ES-I3 (cell line): ENCODE results near the gene SLBP.
"Not testable (repeated sequence)": the region's sequence is repeated elsewhere in the genome, so short reads cannot be mapped to it uniquely, and the experiment has no call there.

Experiments used
- H3K36me3 ChIP-seq: 2 replicates; pipeline ENCODE4 v1.6.1; 2013; ENCODE audit warnings: mild to moderate bottlenecking, low read length, control low read depth, moderate library complexity; ENCODE audit not compliant: insufficient read depth
- H3K4me1 ChIP-seq: 2 replicates; pipeline ENCODE4 v1.6.1; 2013; ENCODE audit warnings: mild to moderate bottlenecking, control low read depth, low read length; ENCODE audit not compliant: insufficient read depth
- H3K9ac ChIP-seq: 2 replicates; pipeline ENCODE4 v1.6.1; 2013; ENCODE audit warnings: low read depth, mild to moderate bottlenecking, low read length, moderate library complexity
- H3K9me3 ChIP-seq: 2 replicates; pipeline ENCODE4 v1.6.1; 2013; ENCODE audit warnings: mild to moderate bottlenecking, low read length, moderate library complexity; ENCODE audit not compliant: control insufficient read depth, insufficient read depth

SLBP gene

DNA sequence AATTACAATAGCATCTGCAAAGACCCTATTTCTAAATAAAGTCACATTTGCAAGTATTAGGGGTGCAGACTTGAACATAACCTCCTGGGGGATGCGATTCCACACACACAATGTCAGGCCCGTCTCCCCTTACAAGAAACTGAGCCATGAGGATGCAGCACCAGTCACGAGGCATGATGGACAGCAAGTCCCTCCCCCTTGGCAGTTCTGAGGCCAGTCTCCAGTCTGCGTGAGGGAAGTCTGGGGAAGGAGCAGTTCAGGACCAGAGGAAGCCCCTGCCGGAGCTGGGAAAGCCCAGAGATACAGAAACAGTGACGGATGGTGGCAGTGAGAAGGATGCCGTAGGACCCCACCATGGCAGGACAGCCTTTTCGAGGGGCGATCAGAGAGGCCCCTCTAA, 37.4 kb downstream of the SLBP start:
- Histone ChIP-seq H3K9me3 (no peaks in the 10 kb centered on the region), H3K36me3 (no peaks in the 10 kb centered on the region), H3K9ac (no peak overlapping the region), H3K4me1 (no peaks in the 10 kb centered on the region; the same call in 1 of the 2 replicates)

DNA sequence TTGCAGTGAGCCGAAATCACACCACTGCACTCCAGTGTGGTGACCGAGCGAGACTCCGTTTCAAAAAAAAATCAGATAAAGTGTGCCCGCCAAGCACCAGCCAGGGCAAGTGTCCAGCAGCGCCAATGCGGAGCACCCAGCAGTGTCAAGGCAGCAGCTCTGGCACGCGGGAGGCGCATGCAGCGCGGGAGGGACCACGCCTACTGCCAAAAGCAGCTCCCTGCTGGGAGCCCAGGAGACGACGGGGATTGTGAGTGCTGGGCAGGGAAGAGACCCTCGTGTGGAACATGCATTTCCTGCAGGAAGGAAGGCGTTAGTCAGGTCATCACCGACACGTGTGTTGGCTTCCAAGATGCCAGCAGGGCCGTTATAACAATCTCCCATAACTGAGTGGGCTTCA, 38.4 kb downstream of the SLBP start:
- Histone ChIP-seq H3K4me1 (peaks cover 1% of the 10 kb centered on the region; the same call in 1 of the 2 replicates), H3K36me3 (no peaks in the 10 kb centered on the region), H3K9ac (no peak overlapping the region), H3K9me3 (no peaks in the 10 kb centered on the region)

DNA sequence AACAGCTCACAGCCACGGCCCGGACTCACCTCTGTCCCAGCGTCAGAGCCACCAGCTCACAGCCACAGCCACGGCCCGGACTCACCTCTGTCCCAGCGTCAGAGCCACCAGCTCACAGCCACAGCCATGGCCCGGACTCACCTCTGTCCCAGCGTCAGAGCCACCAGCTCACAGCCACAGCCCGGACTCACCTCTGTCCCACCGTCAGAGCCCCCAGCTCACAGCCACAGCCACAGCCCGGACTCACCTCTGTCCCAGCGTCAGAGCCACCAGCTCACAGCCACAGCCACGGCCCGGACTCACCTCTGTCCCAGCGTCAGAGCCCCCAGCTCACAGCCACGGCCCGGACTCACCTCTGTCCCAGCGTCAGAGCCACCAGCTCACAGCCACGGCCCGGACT, 41.1 kb downstream of the SLBP start:
- H3K9me3 ChIP-seq, H3K9ac ChIP-seq, H3K36me3 ChIP-seq, H3K4me1 ChIP-seq: not testable (repeated sequence)

DNA sequence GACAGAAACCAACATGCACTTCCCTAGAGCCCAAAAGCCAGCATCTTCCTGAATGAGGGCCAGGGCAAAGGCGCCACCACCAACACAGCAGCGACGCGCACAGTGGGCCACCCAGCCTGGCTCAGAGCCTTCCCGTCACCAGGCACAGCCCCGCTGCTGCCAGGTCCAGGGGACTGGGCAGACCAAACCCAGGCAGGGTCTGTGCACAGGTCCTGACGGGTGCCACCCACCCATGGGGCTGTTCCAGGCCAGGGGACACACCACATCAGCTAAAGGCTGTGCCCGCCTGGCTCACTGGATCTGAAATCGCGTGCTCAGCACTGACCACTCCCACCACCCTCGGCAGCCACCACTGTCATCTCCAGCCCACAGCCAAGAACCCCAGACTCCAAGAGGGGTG, 41.8 kb downstream of the SLBP start:
- no peaks in the 10 kb centered on the region for H3K9me3 ChIP-seq
- H3K36me3 ChIP-seq: no peaks in the 10 kb centered on the region
- no peak overlapping the region for H3K9ac ChIP-seq
- peaks cover 7% of the 10 kb centered on the region; the same call in 1 of the 2 replicates for H3K4me1 ChIP-seq

DNA sequence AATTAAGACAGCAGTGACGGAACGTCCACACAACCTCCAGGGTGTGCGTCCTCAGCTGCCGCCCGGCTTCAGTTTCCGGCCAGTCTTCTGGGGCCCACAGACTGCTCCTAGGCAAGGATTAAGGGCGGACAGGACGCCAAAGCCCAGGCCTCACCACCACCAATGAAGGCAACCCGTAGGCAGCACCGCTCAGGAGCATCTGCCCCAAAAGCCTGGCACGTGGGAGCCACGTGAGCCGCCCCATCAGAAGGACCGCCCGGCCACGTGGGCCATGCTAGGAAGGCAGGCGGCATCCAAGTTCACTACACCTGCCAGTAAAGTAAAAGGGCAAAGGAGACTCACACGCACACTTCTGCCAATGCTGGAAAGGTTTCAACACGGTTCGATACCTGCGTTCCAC, 42.3 kb downstream of the SLBP start:
- Histone ChIP-seq H3K36me3 (no peaks in the 10 kb centered on the region), H3K9me3 (no peaks in the 10 kb centered on the region), H3K9ac (no peak overlapping the region), H3K4me1 (peaks cover 7% of the 10 kb centered on the region; the same call in 1 of the 2 replicates)

DNA sequence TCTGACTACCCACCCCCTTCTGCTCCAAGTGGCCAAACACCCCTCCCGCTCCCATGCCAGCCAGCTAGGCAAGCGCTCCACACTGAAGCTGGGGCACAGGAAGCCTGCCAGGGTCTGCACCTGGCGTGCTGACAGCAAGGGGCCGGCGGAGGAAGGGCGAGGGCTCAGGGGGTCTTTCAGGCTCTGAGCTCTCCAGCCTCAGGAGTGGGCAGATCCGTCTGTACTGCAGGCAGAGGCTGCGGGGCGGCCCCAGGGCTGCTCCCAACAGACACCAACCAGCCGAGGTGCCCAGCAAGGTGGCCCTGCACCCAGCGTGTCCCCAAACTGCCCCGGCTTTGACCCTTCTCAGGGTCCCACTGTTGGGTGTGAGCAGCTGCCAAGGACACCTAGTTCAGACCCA, 42.8 kb downstream of the SLBP start:
- Histone ChIP-seq H3K4me1 (peaks cover 7% of the 10 kb centered on the region; the same call in 1 of the 2 replicates), H3K9me3 (no peaks in the 10 kb centered on the region), H3K9ac (no peak overlapping the region), H3K36me3 (no peaks in the 10 kb centered on the region)

DNA sequence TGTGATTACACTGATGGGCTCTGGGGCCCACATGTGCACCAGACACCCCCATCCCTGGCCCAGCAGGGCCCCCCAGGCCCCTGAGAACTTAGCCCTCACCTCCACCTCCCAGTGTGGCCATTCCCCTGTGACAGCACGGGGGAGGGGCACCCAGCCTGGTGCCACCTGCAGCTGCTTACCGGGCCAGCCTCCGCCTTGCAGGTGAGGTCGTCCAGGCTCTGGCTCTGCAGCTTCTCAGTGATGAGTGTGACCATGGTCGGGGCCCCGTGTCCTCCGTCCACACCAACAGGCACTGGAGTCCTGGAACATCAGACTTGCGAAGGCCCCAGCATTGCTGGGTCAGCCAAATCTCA, 43.7 kb downstream of the SLBP start:
- Histone ChIP-seq H3K9me3 (no peaks in the 10 kb centered on the region), H3K9ac (no peak overlapping the region)

DNA sequence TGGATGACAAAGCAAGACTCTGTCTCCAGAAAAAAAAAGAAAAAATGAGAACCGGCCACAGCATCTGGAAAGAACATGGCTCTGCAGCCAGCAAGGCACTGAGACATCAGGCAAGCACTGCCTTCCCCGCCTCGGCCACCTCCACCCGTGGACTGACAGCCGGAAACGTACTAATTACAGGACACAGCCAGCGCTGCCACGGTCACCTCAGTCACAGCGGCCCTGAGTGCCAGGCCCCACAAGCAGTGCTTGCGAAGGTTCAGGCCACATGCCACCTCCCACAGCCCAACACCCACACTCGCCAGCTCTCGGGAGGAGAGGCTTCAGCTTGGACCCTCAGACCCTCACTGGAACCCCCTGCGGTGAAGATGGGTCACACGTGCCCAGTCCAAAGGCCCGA, 44.8 kb downstream of the SLBP start:
- Histone ChIP-seq H3K36me3 (no peaks in the 10 kb centered on the region), H3K9me3 (no peaks in the 10 kb centered on the region), H3K9ac (no peak overlapping the region), H3K4me1 (peaks cover 7% of the 10 kb centered on the region; the same call in 1 of the 2 replicates)

More for the DNA sequence above, 43.7 kb downstream of the SLBP start:
- H3K36me3 ChIP-seq: no peaks in the 10 kb centered on the region
- peaks cover 7% of the 10 kb centered on the region; the same call in 1 of the 2 replicates for H3K4me1 ChIP-seq

DNA sequence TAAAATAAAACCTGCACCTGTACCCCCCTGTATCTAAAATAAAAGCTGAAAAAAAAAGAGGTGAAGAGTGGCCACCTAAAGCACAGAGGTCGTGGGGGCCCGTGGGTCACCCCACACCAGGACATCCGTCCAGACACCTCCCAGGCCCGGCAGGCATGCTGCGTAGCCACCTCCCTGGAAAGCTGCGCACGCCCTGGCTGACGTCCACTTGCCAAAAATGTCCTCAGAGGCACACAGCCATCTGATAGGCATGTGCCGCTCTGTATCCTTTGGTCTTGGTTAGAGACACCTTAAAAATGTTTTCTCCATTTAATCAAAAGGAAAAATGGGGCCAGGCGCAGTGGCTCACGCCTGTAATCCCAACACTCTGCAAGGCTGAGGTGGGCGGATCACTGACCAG, 45.7 kb downstream of the SLBP start:
- no peaks in the 10 kb centered on the region for H3K36me3 ChIP-seq
- no peaks in the 10 kb centered on the region for H3K9me3 ChIP-seq
- H3K4me1 ChIP-seq: peaks cover 7% of the 10 kb centered on the region; the same call in 1 of the 2 replicates
- H3K9ac ChIP-seq: no peak overlapping the region

DNA sequence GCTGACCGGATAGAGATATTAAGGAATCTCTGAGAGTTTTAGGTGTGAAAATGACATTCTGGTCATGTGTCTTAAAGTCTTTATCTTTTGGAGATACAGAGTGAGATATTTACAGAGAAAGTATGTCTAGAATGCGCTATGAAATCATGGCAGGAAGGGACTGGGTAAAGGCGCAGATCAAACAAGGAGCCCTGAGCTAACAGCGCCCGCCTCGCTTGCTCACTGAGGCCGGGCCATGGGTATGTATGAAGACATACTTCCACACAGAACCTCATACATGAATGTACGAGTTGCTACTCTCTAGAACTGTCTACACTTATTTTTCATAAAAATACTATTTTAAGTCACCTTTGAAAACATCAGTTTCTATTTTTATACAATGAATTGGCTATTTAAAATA, 48.0 kb downstream of the SLBP start:
- Histone ChIP-seq H3K9ac (no peak overlapping the region), H3K4me1 (peaks cover 7% of the 10 kb centered on the region; the same call in 1 of the 2 replicates), H3K36me3 (no peaks in the 10 kb centered on the region), H3K9me3 (no peaks in the 10 kb centered on the region)

DNA sequence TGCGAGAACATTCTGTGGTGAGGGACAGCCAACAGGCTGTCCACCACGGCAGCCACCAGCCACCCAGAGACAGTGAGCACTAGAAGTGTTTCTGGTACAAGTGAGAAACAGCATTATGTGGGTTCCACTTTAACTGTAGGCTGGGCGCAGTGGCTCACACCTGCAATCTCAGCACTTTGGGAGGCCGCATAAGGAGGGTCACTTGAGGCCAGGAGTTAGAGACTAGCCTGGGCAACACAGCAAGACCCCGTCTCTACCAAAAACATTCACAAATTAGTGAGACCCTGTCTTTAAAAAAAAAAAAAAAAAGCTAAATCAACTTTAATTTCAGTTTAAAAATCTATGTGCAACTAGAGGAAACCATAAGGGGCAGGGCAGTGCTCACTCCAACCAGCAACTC, 48.6 kb downstream of the SLBP start:
- Histone ChIP-seq H3K9ac (no peak overlapping the region), H3K4me1 (peaks cover 4% of the 10 kb centered on the region; the same call in 1 of the 2 replicates), H3K9me3 (no peaks in the 10 kb centered on the region), H3K36me3 (no peaks in the 10 kb centered on the region)

DNA sequence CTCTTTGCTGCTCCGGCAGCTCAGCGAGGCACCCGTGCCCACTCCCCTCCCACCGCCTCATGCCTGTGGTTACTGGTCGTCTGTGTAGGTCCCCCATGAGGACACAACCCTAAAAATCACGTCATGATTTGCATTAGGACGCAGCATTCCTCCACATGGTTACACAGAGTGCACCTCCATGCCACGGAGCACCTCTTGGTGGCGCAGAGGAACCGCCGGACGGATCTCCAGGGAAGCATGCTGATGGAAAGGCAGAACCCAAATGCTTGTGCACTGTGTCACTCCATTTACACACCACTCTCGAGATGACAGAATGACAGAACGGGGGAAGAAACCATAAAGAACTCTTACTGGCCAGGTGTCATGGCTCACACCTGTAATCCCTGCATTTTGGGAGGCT, 50.4 kb downstream of the SLBP start:
- H3K36me3 ChIP-seq: no peaks in the 10 kb centered on the region
- H3K9me3 ChIP-seq: no peaks in the 10 kb centered on the region
- H3K9ac ChIP-seq: no peak overlapping the region
- no peaks in the 10 kb centered on the region for H3K4me1 ChIP-seq

DNA sequence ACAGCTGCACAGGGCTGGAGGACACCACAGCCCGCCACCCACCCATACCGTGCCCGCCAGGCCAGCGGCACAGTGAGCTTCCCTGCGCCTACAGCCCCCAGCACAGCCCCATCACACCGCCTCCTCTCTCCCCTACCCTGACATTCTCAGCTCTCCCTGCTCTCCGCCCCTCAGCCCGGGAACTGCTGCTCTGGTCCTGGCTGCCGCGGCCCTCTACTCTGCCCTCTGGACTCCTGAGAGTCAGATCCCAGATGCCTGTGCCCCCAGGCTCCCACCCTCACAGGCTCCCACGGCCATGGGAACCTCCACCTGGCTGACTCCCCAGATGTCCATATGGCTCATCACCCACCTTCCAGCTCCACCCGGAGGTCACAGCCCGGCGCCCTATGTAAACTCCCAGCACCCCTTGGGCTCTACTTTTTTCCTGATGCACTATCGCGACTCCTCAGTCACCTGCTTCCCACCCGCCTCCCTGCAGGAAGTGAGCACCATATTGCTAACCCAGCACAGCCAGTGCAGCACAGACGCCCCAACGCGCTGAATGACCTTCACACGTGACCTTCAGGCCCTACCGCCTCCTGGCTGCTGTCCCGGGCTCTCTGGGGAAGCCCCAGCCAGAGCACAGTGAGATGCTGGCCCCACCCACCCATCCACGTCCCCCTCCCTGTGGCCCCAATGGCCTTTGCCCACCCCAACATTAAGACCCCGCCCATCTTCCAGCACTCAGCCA, 51.0 kb downstream of the SLBP start:
- no peaks in the 10 kb centered on the region for H3K9me3 ChIP-seq
- no peaks in the 10 kb centered on the region for H3K36me3 ChIP-seq
- H3K9ac ChIP-seq: no peak overlapping the region
- H3K4me1 ChIP-seq: no peaks in the 10 kb centered on the region

DNA sequence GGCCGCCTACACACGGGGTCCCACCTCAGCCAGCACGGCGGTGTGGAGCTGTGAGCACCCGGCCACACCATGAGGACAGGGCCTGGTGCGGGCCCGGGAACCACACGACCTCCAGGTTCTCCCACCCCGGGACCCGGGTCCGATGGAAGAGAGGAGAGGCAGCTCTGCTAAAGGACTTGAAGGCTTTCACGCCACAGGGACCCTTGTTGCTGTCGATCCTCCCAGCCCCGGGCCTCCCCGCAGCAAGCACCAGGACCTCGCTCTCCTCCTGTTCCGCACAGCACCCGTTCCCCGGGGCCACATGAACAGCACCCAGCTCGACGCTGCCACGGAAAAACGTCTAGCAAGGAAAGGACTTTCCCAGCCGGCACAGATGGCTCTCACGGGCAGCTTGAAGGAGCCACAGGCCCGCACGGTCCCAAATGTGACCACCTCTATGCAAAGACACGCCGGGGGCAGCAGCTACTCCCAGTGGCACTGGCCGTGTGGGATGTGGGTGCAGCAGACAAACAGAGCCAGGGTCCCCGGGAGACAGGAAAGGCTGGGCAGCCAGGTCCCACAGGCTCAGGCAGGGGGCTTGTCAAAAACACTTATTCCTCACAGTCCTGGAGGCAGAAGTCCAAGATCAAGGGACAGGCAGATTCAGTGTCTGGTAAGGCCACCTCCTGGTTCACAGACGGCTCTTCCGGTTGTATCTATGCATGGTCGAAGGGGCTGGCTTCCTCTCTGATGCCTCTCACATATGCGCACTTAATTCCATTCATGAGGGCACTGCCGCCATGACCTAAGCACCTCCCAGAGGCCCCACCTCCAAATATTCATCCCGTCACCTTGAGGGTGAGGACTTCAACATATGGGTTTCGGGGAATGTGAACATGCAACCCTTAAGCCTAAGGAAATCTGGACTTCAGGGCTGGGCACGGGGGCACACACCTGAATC, 52.7 kb downstream of the SLBP start:
- Histone ChIP-seq H3K36me3 (no peaks in the 10 kb centered on the region), H3K9ac (no peak overlapping the region), H3K4me1 (no peaks in the 10 kb centered on the region)

DNA sequence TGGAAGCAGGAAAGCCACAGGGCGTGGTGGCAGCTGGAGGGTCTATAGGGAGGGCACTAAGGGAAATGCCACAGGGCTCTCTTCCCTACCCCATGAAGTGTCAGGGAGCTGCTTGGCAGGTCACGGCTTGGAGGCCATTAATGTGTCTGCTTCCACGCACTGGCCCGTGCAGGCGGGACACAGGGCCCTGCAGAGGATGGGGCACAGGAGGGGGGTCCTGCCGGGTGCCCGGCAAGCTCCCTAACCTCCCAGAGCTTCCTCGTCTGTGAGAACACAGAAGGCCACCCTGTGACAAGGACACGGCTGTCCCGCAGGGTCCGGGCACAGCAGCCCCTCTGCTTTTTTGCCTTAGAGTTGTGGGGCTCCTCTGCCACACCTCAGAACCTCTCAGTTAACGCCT, 53.5 kb downstream of the SLBP start:
- Histone ChIP-seq H3K9ac (no peak overlapping the region), H3K4me1 (no peaks in the 10 kb centered on the region), H3K36me3 (no peaks in the 10 kb centered on the region), H3K9me3 (no peaks in the 10 kb centered on the region)

More for the DNA sequence above, 52.7 kb downstream of the SLBP start:
- no peaks in the 10 kb centered on the region for H3K9me3 ChIP-seq
